Transverse colon (tissue), 4 donors: ENCODE results near the gene XPNPEP3. TPM values are rescaled to one million over a fixed set of nuclear protein-coding genes. Genes with fewer than 3 reads are reported as not detected.
A peak's percentile ranks its signal among the peaks of the same experiment; 100 is the strongest.

Experiments used
- DNase-seq: peaks from one replicate; pipeline ENCODE4 v3.0.0-alpha.2; 2019
- H3K27ac ChIP-seq, 4 donors: fragments of 200-600 bp; sonication (generic); 2 replicates each; pipeline ENCODE4 v1.5.1; 2016 to 2018; ENCODE audit warnings: inconsistent platforms in 4 of 4
- H3K27me3 ChIP-seq: fragments of 200-600 bp; sonication (generic); 2 replicates; pipeline ENCODE4 v1.5.1; 2017; ENCODE audit warnings: inconsistent platforms
- H3K36me3 ChIP-seq, 4 donors: fragments of 200-600 bp; sonication (generic); 2 replicates each; pipeline ENCODE4 v1.5.1; 2017 to 2019; ENCODE audit warnings: inconsistent platforms in 4 of 4
- H3K4me1 ChIP-seq, 4 donors: fragments of 200-600 bp; sonication (generic); 2 replicates each; pipeline ENCODE4 v1.5.1; 2017 to 2020; ENCODE audit warnings: inconsistent platforms in 4 of 4
- H3K4me3 ChIP-seq, 4 donors: fragments of 200-600 bp; sonication (generic); 1 replicate in 1 of 4; 2 replicates in 3 of 4; pipeline versions ENCODE4 v1.5.1 to v1.6.1; 2017 to 2019; ENCODE audit warnings: inconsistent platforms in 4 of 4
- H3K9me3 ChIP-seq, 2 donors: fragments of 200-600 bp; sonication (generic); 2 replicates each; pipeline ENCODE4 v1.5.1; 2017 to 2019; ENCODE audit warnings: inconsistent platforms in 2 of 2
- CTCF ChIP-seq, 5 experiments: fragments of 200-600 bp in 3 of 5; fragments of 450-650 bp in 2 of 5; sonication (generic) in 3 of 5; IDR thresholded peaks; 1 replicate in 2 of 5; 2 replicates in 3 of 5; pipeline ENCODE4 v1.5.1; 2016 to 2017; ENCODE audit warnings: antibody characterized with exemption in 5 of 5, inconsistent platforms in 3 of 5, mild to moderate bottlenecking in 2 of 5, moderate library complexity in 1 of 5
- EP300 ChIP-seq: sonication (generic); formaldehyde crosslinking; IDR thresholded peaks from one replicate; pipeline ENCODE4 v1.6.1; 2017; ENCODE audit warnings: antibody characterized with exemption, low read depth
- POLR2A ChIP-seq: fragments of 450-650 bp; IDR thresholded peaks from one replicate; pipeline ENCODE4 v1.6.1; 2016; ENCODE audit warnings: antibody characterized with exemption, mild to moderate bottlenecking, moderate library complexity
- POLR2AphosphoS5 ChIP-seq, 3 donors: sonication (generic); formaldehyde crosslinking; IDR thresholded peaks; one replicate each; pipeline ENCODE4 v1.6.1; 2016; ENCODE audit warnings: antibody characterized with exemption in 3 of 3
- WGBS, 2 donors: methylation state at CpG; one replicate each; pipeline ENCODE4 v1.1.5; 2018; ENCODE audit warnings: low coverage in 1 of 2; 5-methylcytosine and 5-hydroxymethylcytosine counted together
- in situ Hi-C, 4 donors: fragments of 200-750 bp; cut with MboI; loops; one replicate each; pipeline versions ENCODE4 v1.15.0 to v1.15.1; 2017; ENCODE audit warnings: low sequenced_read_pairs in 3 of 4, low pct_ligation_motif_present in 1 of 4, low pct_unique_long_range_greater_than_20kb in 1 of 4
- intact Hi-C: fragments of 100-400 bp; cut with DNase I; formaldehyde crosslinking; loops from one replicate; pipeline ENCODE4 v1.15.1; 2023; ENCODE audit warnings: low total_unique reads
- total RNA-seq, 4 donors: library from RNA; depleted of rRNA; stranded (reverse); fragments of >200 nt; gene quantifications; one replicate each; pipeline ENCODE4 v1.1.0, GENCODE V29; 2016

XPNPEP3 gene
- total RNA-seq, 4 donors from 2014 or later, result 5.8 to 14.1 (median 7.8) TPM

DNA sequence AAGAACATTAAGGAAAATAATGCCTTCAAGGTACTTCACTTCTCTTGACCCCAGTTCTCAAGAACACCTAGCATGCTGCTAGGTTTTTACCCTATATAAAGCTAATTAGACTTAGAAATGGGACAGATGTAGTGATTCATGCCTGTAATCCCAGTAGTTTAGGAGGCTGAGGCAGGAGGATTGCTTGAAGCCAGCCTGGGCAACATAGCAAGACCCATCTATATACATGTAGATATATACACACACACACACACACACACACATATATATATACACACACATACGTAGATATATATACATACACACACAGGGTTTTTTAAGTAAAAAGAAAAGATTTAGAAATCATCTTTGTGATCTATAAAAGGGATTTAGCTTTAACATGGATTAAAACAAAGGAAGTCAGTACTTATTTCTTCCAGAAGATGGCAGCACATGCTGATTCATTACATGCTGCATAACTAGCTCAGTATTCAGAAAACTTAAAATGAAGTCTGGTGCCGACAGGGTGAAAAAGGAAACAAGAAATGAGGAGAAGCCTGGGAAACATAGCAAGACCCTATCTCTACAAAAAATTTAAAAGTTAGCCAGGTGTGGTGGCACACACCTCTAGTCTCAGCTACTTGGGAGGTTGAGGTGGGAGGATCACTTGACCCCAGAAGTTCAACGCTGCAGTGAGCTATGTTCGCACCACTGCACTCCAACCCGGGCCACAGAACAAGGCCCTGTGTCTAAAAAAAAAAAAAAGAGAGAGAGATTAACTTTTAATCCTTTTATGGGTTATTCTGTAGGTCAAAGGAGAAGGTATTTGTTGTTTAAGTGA lies 65.7 kb downstream of the XPNPEP3 start:
- 40 to 52% methylated on average over 5 of the region's 5 CpGs for WGBS, 2 donors
- Histone ChIP-seq H3K36me3 (peaks cover 0 to 15% (median 0%) of the 10 kb centered on the region in 4 donors), H3K4me3 (no peak overlapping the region), H3K27me3 (no peaks in the 10 kb centered on the region), H3K27ac (no peak overlapping the region), H3K9me3 (no peaks in the 10 kb centered on the region), H3K4me1 (peaks cover 0 to 3% (median 0%) of the 10 kb centered on the region in 4 donors)
- TF ChIP-seq POLR2A (no peak), POLR2AphosphoS5 (IDR thresholded peaks at IDR 0.05) (peak in 1 of 3 donors; percentile 14), CTCF (IDR thresholded peaks at IDR 0.05) (peak; percentile 67 to 84 (median 76)), EP300 (no peak)
- in situ Hi-C loops (no loop called here), intact Hi-C loops (no loop called here)
- no peak for DNase-seq

DNA sequence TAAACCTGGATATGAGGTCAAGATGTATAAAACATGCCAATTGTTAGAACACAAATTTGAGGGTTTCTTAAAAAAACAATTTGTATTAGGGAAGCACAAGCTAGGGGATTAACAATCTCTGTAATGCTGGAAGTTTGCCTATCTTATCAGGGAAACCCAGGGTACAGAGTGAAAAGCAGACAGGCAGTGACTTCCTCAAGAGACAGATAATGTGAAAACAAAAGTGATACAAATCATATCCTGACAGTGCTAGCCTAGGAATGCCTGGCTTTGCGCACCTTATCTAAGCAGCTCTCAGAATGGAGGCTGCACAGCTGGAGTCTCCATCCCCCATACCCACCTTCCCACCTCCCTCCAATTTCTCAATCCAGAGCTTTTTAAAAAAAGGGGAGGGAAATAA lies 71.7 kb downstream of the XPNPEP3 start:
- 75 to 91% methylated on average over 1 of the region's 1 CpG for WGBS, 2 donors
- Histone ChIP-seq H3K27me3 (no peaks in the 10 kb centered on the region), H3K36me3 (peaks cover 0 to 10% (median 0%) of the 10 kb centered on the region in 4 donors), H3K27ac (no peak overlapping the region), H3K4me3 (no peak overlapping the region), H3K4me1 (no peaks in the 10 kb centered on the region), H3K9me3 (no peaks in the 10 kb centered on the region)
- in situ Hi-C loops (no loop called here), intact Hi-C loops (no loop called here)
- DNase-seq, result no peak
- TF ChIP-seq EP300 (no peak), POLR2A (no peak), POLR2AphosphoS5 (IDR thresholded peaks at IDR 0.05) (no peak), CTCF (IDR thresholded peaks at IDR 0.05) (no peak)

DNA sequence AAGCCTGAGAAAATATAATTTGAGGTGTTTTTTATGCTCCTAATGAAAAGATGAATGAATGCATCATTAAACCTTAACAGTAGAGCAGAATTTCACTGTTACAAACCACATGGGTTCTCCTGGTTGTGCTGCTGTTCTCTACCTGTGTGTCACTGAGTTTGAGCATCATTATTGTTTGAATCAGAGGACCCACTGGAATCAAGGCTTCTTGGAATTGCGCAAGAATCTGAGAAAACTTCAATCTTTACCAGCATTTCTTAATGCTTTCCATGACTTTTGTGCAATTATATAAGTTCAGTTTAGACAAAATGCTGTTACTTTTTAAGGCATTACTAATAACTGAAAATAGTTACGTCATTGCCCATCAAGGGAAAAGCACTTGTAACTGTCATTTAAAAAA lies 75.4 kb downstream of the XPNPEP3 start:
- no peaks in the 10 kb centered on the region for H3K27me3 ChIP-seq
- no peak overlapping the region for H3K4me3 ChIP-seq
- no peaks in the 10 kb centered on the region for H3K9me3 ChIP-seq
- H3K36me3 ChIP-seq, result no peaks in the 10 kb centered on the region
- DNase-seq, result no peak
- 86 to 93% methylated on average over 2 of the region's 2 CpGs for WGBS, 2 donors
- H3K4me1 ChIP-seq, result no peaks in the 10 kb centered on the region
- H3K27ac ChIP-seq, result no peak overlapping the region
- in situ Hi-C loops, result no loop called here
- TF ChIP-seq POLR2AphosphoS5 (IDR thresholded peaks at IDR 0.05) (no peak), POLR2A (no peak), EP300 (no peak), CTCF (IDR thresholded peaks at IDR 0.05) (no peak)
- intact Hi-C loops, result no loop called here

DNA sequence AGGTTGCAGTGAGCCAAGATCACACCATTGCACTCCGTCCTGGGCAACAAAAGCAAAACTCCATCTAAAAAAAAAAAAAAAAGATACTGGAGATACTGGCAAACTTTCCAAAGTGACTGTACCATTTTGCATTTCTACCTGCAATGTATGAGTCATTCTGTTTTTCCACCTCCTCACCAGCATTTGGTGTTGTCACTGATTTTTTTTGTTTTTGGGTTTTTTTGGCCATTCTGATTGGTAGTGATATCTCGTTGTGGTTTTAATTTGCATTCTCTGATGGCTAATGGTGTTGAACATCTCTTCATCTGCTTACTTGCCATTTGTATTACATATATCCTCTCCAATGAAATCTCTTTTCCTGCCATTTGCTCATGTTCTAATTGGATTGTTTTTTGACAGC lies 82.3 kb downstream of the XPNPEP3 start:
- no peaks in the 10 kb centered on the region for H3K9me3 ChIP-seq

More for the DNA sequence above, 82.3 kb downstream of the XPNPEP3 start:
- H3K4me3 ChIP-seq, result no peak overlapping the region
- no peaks in the 10 kb centered on the region for H3K4me1 ChIP-seq
- intact Hi-C loops, result no loop called here
- no peaks in the 10 kb centered on the region for H3K27me3 ChIP-seq
- no peak for DNase-seq
- TF ChIP-seq CTCF (IDR thresholded peaks at IDR 0.05) (no peak), EP300 (no peak), POLR2AphosphoS5 (IDR thresholded peaks at IDR 0.05) (no peak), POLR2A (no peak)
- no peak overlapping the region for H3K27ac ChIP-seq
- in situ Hi-C loops, result no loop called here
- 84 to 88% methylated on average over 2 of the region's 2 CpGs for WGBS, 2 donors
- H3K36me3 ChIP-seq, result no peaks in the 10 kb centered on the region
